A673 (cell line): ENCODE results near the gene GPER1.

Experiments
- CTCF ChIP-seq: fragments of 300-800, 200-600 bp; sonication (generic); conservative IDR thresholded peaks from 2 replicates; pipeline ENCODE4 v1.5.1; 2017; ENCODE audit warnings: low read depth, mild to moderate bottlenecking, antibody characterized with exemption, low read length, moderate library complexity, mixed read lengths
- EZH2 ChIP-seq: fragments of 200-600 bp; sonication (generic); IDR thresholded peaks from 2 replicates; pipeline ENCODE4 v1.6.1; 2017; ENCODE audit warnings: borderline replicate concordance, low read depth, mild to moderate bottlenecking, mixed read lengths, antibody characterized with exemption, low read length; ENCODE audit not compliant: poor library complexity, severe bottlenecking

- TF ChIP-seq EZH2 (no peak), CTCF (no peak)
Measured at GRCh38 chr7:1058311-1058710, 29.6 kb upstream of the GPER1 start.
